Upper lobe of right lung (tissue), 1 donor: ENCODE measurements around the gene OR4D1. TPM values are rescaled to one million over a fixed set of nuclear protein-coding genes. Genes with fewer than 3 reads are reported as not detected.
A peak's percentile ranks its signal among the peaks of the same experiment; 100 is the strongest.

ENCODE experiments used
- ATAC-seq: fragments of 200-7000 bp; cut with Tn5 transposase; one replicate; pipeline ENCODE4 v1.9.1; 2020; ENCODE audit warnings: mild to moderate bottlenecking, moderate library complexity
- DNase-seq: peaks from one replicate; pipeline ENCODE4 v3.0.0-alpha.2; 2020
- H3K27ac ChIP-seq: fragments of 200-600 bp; one replicate; pipeline ENCODE4 v1.8.0; 2022
- H3K27me3 ChIP-seq: fragments of 200-600 bp; one replicate; pipeline ENCODE4 v1.8.0; 2022; ENCODE audit warnings: mild to moderate bottlenecking
- H3K36me3 ChIP-seq: fragments of 200-600 bp; one replicate; pipeline ENCODE4 v1.8.0; 2022
- H3K4me1 ChIP-seq: fragments of 200-600 bp; one replicate; pipeline ENCODE4 v1.8.0; 2022
- H3K4me3 ChIP-seq: fragments of 200-600 bp; one replicate; pipeline ENCODE4 v1.8.0; 2022; ENCODE audit warnings: mild to moderate bottlenecking
- H3K9me3 ChIP-seq: fragments of 200-600 bp; one replicate; pipeline ENCODE4 v1.8.0; 2022
- CTCF ChIP-seq: fragments of 200-600 bp; IDR thresholded peaks from one replicate; pipeline ENCODE4 v1.8.0; 2022; ENCODE audit warnings: antibody characterized with exemption
- intact Hi-C: fragments of 100-400 bp; cut with DNase I; formaldehyde crosslinking; loops from one replicate; pipeline ENCODE4 v1.11.0; 2022
- total RNA-seq: library from RNA; stranded (reverse); fragmentation: NEBNext Ultra II Directional; extraction: Animal tissue kit (Norgen Biotek cat#: 25700); gene quantifications from one replicate; pipeline ENCODE4 v1.2.1, GENCODE V29; 2021
- donor health status: DM: no; HTN: yes; CAD: no; lungs with severe emphysema.

Gene OR4D1
- total RNA-seq, 1 donor from 2014 or later, result not detected

- intact Hi-C loops, result no loop called here
- Histone ChIP-seq H3K4me3 (no peak overlapping the region), H3K9me3 (no peaks in the 10 kb centered on the region), H3K27me3 (peaks cover 26% of the 10 kb centered on the region), H3K36me3 (no peaks in the 10 kb centered on the region), H3K27ac (no peak overlapping the region), H3K4me1 (no peaks in the 10 kb centered on the region)
- DNase-seq, result no peak
- ATAC-seq, result no peak
- no peak for TF ChIP-seq CTCF
Observed at GRCh38 chr17:58196610-58197009, 48.4 kb downstream of the OR4D1 start.

GRCh38 chr17:58200024-58200633, 51.9 kb downstream of the OR4D1 start:
- DNase-seq, result peak; percentile 78

DNA sequence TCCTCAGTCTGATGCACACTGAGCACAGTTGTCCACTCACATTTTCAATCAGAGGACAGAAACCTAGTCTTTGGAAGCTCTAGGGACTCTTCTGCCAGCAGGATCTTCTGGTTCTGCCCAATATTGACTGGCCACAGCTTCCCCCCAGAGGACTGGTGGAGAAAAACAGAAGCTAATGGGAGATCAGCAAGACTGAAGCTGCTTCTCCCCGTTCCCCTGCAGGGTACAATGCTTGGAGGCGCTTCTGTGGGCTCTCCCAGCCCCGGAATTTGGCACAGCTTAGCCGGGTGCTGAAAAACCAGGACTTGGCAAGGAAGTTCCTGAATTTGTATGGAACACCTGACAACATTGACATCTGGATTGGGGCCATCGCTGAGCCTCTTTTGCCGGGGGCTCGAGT, 54.7 kb downstream of the OR4D1 start:
- Histone ChIP-seq H3K27ac (no peak overlapping the region), H3K9me3 (no peaks in the 10 kb centered on the region), H3K27me3 (peaks cover 16% of the 10 kb centered on the region), H3K36me3 (peaks cover 7% of the 10 kb centered on the region), H3K4me3 (no peak overlapping the region), H3K4me1 (no peaks in the 10 kb centered on the region)
- no peak for ATAC-seq
- no peak for DNase-seq
- intact Hi-C loops, result no loop called here
- no peak for TF ChIP-seq CTCF

More at GRCh38 chr17:58200024-58200633, 51.9 kb downstream of the OR4D1 start:
- intact Hi-C loops, result no loop called here
- Histone ChIP-seq H3K36me3 (no peaks in the 10 kb centered on the region), H3K9me3 (no peaks in the 10 kb centered on the region), H3K27ac (no peak overlapping the region), H3K27me3 (peaks cover 26% of the 10 kb centered on the region), H3K4me1 (no peaks in the 10 kb centered on the region), H3K4me3 (no peak overlapping the region)
- peak; percentile 88 for ATAC-seq
- peak; percentile 59 for TF ChIP-seq CTCF

- Histone ChIP-seq H3K4me1 (no peaks in the 10 kb centered on the region), H3K27ac (no peak overlapping the region), H3K4me3 (no peak overlapping the region), H3K27me3 (no peaks in the 10 kb centered on the region), H3K9me3 (no peaks in the 10 kb centered on the region), H3K36me3 (peaks cover 13% of the 10 kb centered on the region)
- no peak for DNase-seq
- no peak for ATAC-seq
- intact Hi-C loops, result no loop called here
- TF ChIP-seq CTCF, result no peak
Observed at GRCh38 chr17:58204796-58205195, 56.6 kb downstream of the OR4D1 start.

GRCh38 chr17:58205936-58206335, 57.8 kb downstream of the OR4D1 start:
- intact Hi-C loops, result no loop called here

More at GRCh38 chr17:58205936-58206335, 57.8 kb downstream of the OR4D1 start:
- H3K4me1 ChIP-seq, result no peaks in the 10 kb centered on the region
- H3K9me3 ChIP-seq, result no peaks in the 10 kb centered on the region
- no peak overlapping the region for H3K4me3 ChIP-seq
- TF ChIP-seq CTCF, result no peak
- H3K36me3 ChIP-seq, result peaks cover 25% of the 10 kb centered on the region
- no peaks in the 10 kb centered on the region for H3K27me3 ChIP-seq
- DNase-seq (no peak), ATAC-seq (no peak)
- H3K27ac ChIP-seq, result no peak overlapping the region
